MCF 10A (cell line): Measurements from ENCODE around the gene ODC1. TPM values are rescaled to one million over a fixed set of nuclear protein-coding genes. Genes with fewer than 3 reads are reported as not detected.

ENCODE experiments used
- BruUV-seq: library from RNA; stranded (reverse); fragments of 400-500 nt; replicated peaks from 2 replicates; lab custom pipeline; 2021; lab: Mats Ljungman, UMichigan
- CTCF ChIA-PET: fragments of 300-600 bp; sonication (Branson Sonifier 250); formaldehyde crosslinking; extraction: SDS; loops from one replicate; lab custom pipeline; 2021; ENCODE audit warnings: antibody characterized with exemption, inconsistent platforms; lab: Yijun Ruan, JAX
- POLR2A ChIA-PET: fragments of 300-600, 350-650 bp; sonication (Branson Sonifier 250); formaldehyde crosslinking; extraction: SDS; loops from one replicate; lab custom pipeline; 2020; ENCODE audit warnings: antibody characterized with exemption, inconsistent platforms; lab: Yijun Ruan, JAX
- DNase-seq: peaks from one replicate; pipeline ENCODE4 v3.0.0-alpha.2; 2018; ENCODE audit not compliant: unreplicated experiment
- H3K27ac Mint-ChIP-seq: one replicate; pipeline ENCODE4 v1.8.0; 2022; ENCODE audit warnings: mild to moderate bottlenecking, low read depth, mixed read lengths; ENCODE audit not compliant: unreplicated experiment
- H3K27me3 Mint-ChIP-seq: one replicate; pipeline ENCODE4 v1.8.0; 2022; ENCODE audit warnings: mixed read lengths; ENCODE audit not compliant: insufficient read depth, unreplicated experiment
- H3K36me3 Mint-ChIP-seq: one replicate; pipeline ENCODE4 v1.8.0; 2022; ENCODE audit warnings: mild to moderate bottlenecking, moderate library complexity, mixed read lengths; ENCODE audit not compliant: insufficient read depth, unreplicated experiment
- H3K4me1 Mint-ChIP-seq: one replicate; pipeline ENCODE4 v1.8.0; 2022; ENCODE audit warnings: mixed read lengths; ENCODE audit not compliant: insufficient read depth, unreplicated experiment
- H3K4me3 Mint-ChIP-seq: one replicate; pipeline ENCODE4 v1.8.0; 2022; ENCODE audit warnings: mild to moderate bottlenecking, moderate library complexity, mixed read lengths; ENCODE audit not compliant: unreplicated experiment
- H3K9me3 Mint-ChIP-seq: one replicate; pipeline ENCODE4 v1.8.0; 2022; ENCODE audit warnings: mixed read lengths; ENCODE audit not compliant: unreplicated experiment
- CTCF ChIP-seq: fragments of 200-600 bp; IDR thresholded peaks from one replicate; pipeline ENCODE4 v1.8.0; 2022; ENCODE audit warnings: antibody characterized with exemption, mild to moderate bottlenecking; ENCODE audit not compliant: unreplicated experiment
- intact Hi-C: fragments of 100-400 bp; cut with micrococcal nuclease; formaldehyde crosslinking; loops from 2 replicates; pipeline ENCODE4 v1.14.1; 2022
- total RNA-seq: library from RNA; stranded (reverse); gene quantifications from 2 replicates; pipeline ENCODE4 v1.2.3, GENCODE V29; 2022

Gene ODC1
- total RNA-seq, 1 experiment from 2014 or later, result 341 TPM

- POLR2A ChIA-PET, result interaction anchor here (0.7 kb wide), 1 partner anchor 19 kb away, joined by 3 read pairs; no protein-coding TSS in a partner anchor
- Mint-ChIP-seq H3K4me3 (no peak overlapping the region), H3K4me1 (no peaks in the 10 kb centered on the region), H3K27me3 (no peaks in the 10 kb centered on the region), H3K9me3 (no peaks in the 10 kb centered on the region), H3K27ac (no peak overlapping the region), H3K36me3 (peaks cover 16% of the 10 kb centered on the region)
- intact Hi-C loops, result no loop called here
- CTCF ChIA-PET, result interaction anchor here (1.2 to 1.4 kb wide), 2 partner anchors 19 to 356 kb away, joined by 5 to 9 read pairs; no protein-coding TSS in a partner anchor
- TF ChIP-seq CTCF, result no peak
- no peak for DNase-seq
- no TSS peak for BruUV-seq
Measured at GRCh38 chr2:10428355-10428754, 19.8 kb downstream of the ODC1 start.

- H3K4me3 Mint-ChIP-seq, result no peak overlapping the region
- no peaks in the 10 kb centered on the region for H3K27me3 Mint-ChIP-seq
- CTCF ChIA-PET, result interaction anchor here (1.0 to 1.4 kb wide), 2 partner anchors 18 to 355 kb away, joined by 4 to 5 read pairs; no protein-coding TSS in a partner anchor
- intact Hi-C loops, result no loop called here
- TF ChIP-seq CTCF, result no peak
- H3K27ac Mint-ChIP-seq, result no peak overlapping the region
- H3K36me3 Mint-ChIP-seq, result peaks cover 20% of the 10 kb centered on the region
- DNase-seq, result no peak
- POLR2A ChIA-PET, result no interaction called here
- no peaks in the 10 kb centered on the region for H3K4me1 Mint-ChIP-seq
- BruUV-seq, result no TSS peak
- no peaks in the 10 kb centered on the region for H3K9me3 Mint-ChIP-seq
Measured at GRCh38 chr2:10427618-10427949, 20.5 kb downstream of the ODC1 start.

- Mint-ChIP-seq H3K4me3 (no peak overlapping the region), H3K9me3 (no peaks in the 10 kb centered on the region), H3K27me3 (no peaks in the 10 kb centered on the region), H3K36me3 (peaks cover 24% of the 10 kb centered on the region), H3K4me1 (no peaks in the 10 kb centered on the region), H3K27ac (no peak overlapping the region)
- intact Hi-C loops, result no loop called here
- POLR2A ChIA-PET, result no interaction called here
- TF ChIP-seq CTCF, result no peak
- DNase-seq, result no peak
- BruUV-seq, result TSS peak; percentile 92
- CTCF ChIA-PET, result interaction anchor here (0.6 to 3.6 kb wide), 4 partner anchors 8 to 354 kb away, joined by 3 to 19 read pairs (median 10); no protein-coding TSS in a partner anchor
Measured at GRCh38 chr2:10426726-10427617, 21.2 kb downstream of the ODC1 start.

- Mint-ChIP-seq H3K27me3 (no peaks in the 10 kb centered on the region), H3K4me1 (no peaks in the 10 kb centered on the region), H3K36me3 (peaks cover 36% of the 10 kb centered on the region), H3K9me3 (no peaks in the 10 kb centered on the region), H3K4me3 (no peak overlapping the region), H3K27ac (no peak overlapping the region)
- no TSS peak for BruUV-seq
- CTCF ChIA-PET, result interaction anchor here (1.0 to 3.6 kb wide), 4 partner anchors 9 to 353 kb away, joined by 3 to 19 read pairs (median 10); no protein-coding TSS in a partner anchor
- POLR2A ChIA-PET, result no interaction called here
- no peak for TF ChIP-seq CTCF
- intact Hi-C loops, result no loop called here
- no peak for DNase-seq
Measured at GRCh38 chr2:10425699-10426098, 22.4 kb downstream of the ODC1 start.
